HG02840 (cell line): ENCODE measurements around the gene RASSF10.
"Not testable (repeated sequence)": the region's sequence is repeated elsewhere in the genome, so short reads cannot be mapped to it uniquely, and the experiment has no call there.

Experiments
- ATAC-seq: cut with Tn5 transposase; IDR thresholded peaks from one replicate; pipeline ENCODE4 v1.9.1; 2021; ENCODE audit warnings: mild to moderate bottlenecking, moderate library complexity, moderate number of reproducible peaks; ENCODE audit not compliant: unreplicated experiment, low FRiP score

The RASSF10 gene

GRCh38 chr11:13016415-13016814, 7.3 kb downstream of the RASSF10 start:
- no peak for ATAC-seq

GRCh38 chr11:13019313-13019712, 10.2 kb downstream of the RASSF10 start:
- ATAC-seq: no peak

GRCh38 chr11:13023423-13023822, 14.3 kb downstream of the RASSF10 start:
- ATAC-seq: no peak

- ATAC-seq: no peak
Observed at GRCh38 chr11:13026722-13027121, 17.6 kb downstream of the RASSF10 start.

- no peak for ATAC-seq
Observed at GRCh38 chr11:13028322-13028721, 19.2 kb downstream of the RASSF10 start.

- ATAC-seq: no peak
Observed at GRCh38 chr11:13029872-13030271, 20.8 kb downstream of the RASSF10 start.

- no peak for ATAC-seq
Observed at GRCh38 chr11:13030857-13031256, 21.7 kb downstream of the RASSF10 start.

- ATAC-seq: no peak
Observed at GRCh38 chr11:13031349-13031748, 22.2 kb downstream of the RASSF10 start.

GRCh38 chr11:13033760-13034533, 24.8 kb downstream of the RASSF10 start:
- ATAC-seq: no peak

GRCh38 chr11:13035711-13036110, 26.6 kb downstream of the RASSF10 start:
- no peak for ATAC-seq

GRCh38 chr11:13036235-13036634, 27.1 kb downstream of the RASSF10 start:
- ATAC-seq: no peak

GRCh38 chr11:13038366-13038765, 29.2 kb downstream of the RASSF10 start:
- ATAC-seq: no peak

GRCh38 chr11:13039126-13039525, 30.0 kb downstream of the RASSF10 start:
- ATAC-seq: no peak

GRCh38 chr11:13040969-13041561, 31.9 kb downstream of the RASSF10 start:
- ATAC-seq: no peak

GRCh38 chr11:13042873-13043342, 33.8 kb downstream of the RASSF10 start:
- no peak for ATAC-seq

- ATAC-seq: no peak
Observed at GRCh38 chr11:13043912-13044628, 35.0 kb downstream of the RASSF10 start.

- ATAC-seq: not testable (repeated sequence)
Observed at GRCh38 chr11:13045089-13045488, 36.0 kb downstream of the RASSF10 start.

GRCh38 chr11:13045734-13046133, 36.6 kb downstream of the RASSF10 start:
- no peak for ATAC-seq

- ATAC-seq: no peak
Observed at GRCh38 chr11:13046637-13047570, 37.8 kb downstream of the RASSF10 start.

- ATAC-seq: no peak
Observed at GRCh38 chr11:13047884-13048283, 38.8 kb downstream of the RASSF10 start.
